Measurements from ENCODE around the gene CAMSAP3.

Gene CAMSAP3

GRCh38 chr19:7633698-7634097 lies 38.0 kb downstream of the CAMSAP3 start, which contains the start of gene PCP2:
Gene PCP2 (minus strand): TSS chr19:7633719. CDS start chr19:7633457, 262 bp downstream.
- Histone ChIP-seq H3K4me2 (ENCODE audit: insufficient read depth, low read length, poor library complexity, severe bottlenecking) (no peak within 1 kb of the TSS), H3K23ac (ENCODE audit: low read depth, low read length, poor library complexity) (no peak within 1 kb of the TSS), H3K9ac (ENCODE audit: low read depth, low read length, poor library complexity) (peak within 1 kb of the TSS; percentile 21), H2BK12ac (ENCODE audit: low read length) (no peak within 1 kb of the TSS), H3K4me3 (ENCODE audit: low read length in 2 of 2) (no peak within 1 kb of the TSS), H3K36me3 (replicated peaks in 1 of 2; ENCODE audit: control insufficient read depth in 2 of 2, insufficient read depth in 2 of 2, low read length in 2 of 2) (peaks cover 1 to 3% of the 10 kb centered on the region in 2 donors), H3K14ac (ENCODE audit: low read length) (peak within 1 kb of the TSS; percentile 71), H4K8ac (ENCODE audit: low read depth, low read length) (no peak within 1 kb of the TSS), H3K79me1 (ENCODE audit: low read depth, low read length) (peaks cover 18% of the 10 kb centered on the region), H3K4ac (ENCODE audit: low read length) (no peak within 1 kb of the TSS), H2AK5ac (ENCODE audit: low read depth, low read length) (no peak within 1 kb of the TSS), H3K18ac (ENCODE audit: low read length) (no peak within 1 kb of the TSS), H2BK15ac (ENCODE audit: low read length) (no peak within 1 kb of the TSS), H3K27me3 (ENCODE audit: control insufficient read depth in 3 of 3, insufficient read depth in 3 of 3, low read depth in 1 of 3, low read length in 3 of 3) (peaks cover 0 to 24% (median 8%) of the 10 kb centered on the region in 3 experiments), H3K9me3 (replicated peaks in 1 of 2; ENCODE audit: control insufficient read depth in 2 of 2, insufficient read depth in 1 of 2, low read depth in 1 of 2, low read length in 2 of 2) (no peaks in the 10 kb centered on the region), H3K27ac (replicated peaks; ENCODE audit: low read length) (no peak within 1 kb of the TSS), H4K91ac (ENCODE audit: low read depth, low read length, poor library complexity) (no peak within 1 kb of the TSS), H3K4me1 (ENCODE audit: control insufficient read depth in 2 of 2, insufficient read depth in 1 of 2, low read depth in 1 of 2, low read length in 2 of 2) (peaks cover under 1 to 12% of the 10 kb centered on the region in 2 donors), H2BK5ac (ENCODE audit: low read length) (peak within 1 kb of the TSS; percentile 13), H2AFZ (ENCODE audit: low read length) (no peak within 1 kb of the TSS), H2BK120ac (ENCODE audit: low read depth, low read length) (no peak within 1 kb of the TSS)
- DNase-seq (ENCODE audit: low spot score), result no peak
- WGBS, 2 donors (ENCODE audit: extremely low coverage in 2 of 2, insufficient read length in 2 of 2, insufficient replicate concordance in 1 of 2), result no CpG with 5 or more reads among the region's 2 CpGs

GRCh38 chr19:7635670-7636069 lies 40.0 kb downstream of the CAMSAP3 start:
- H3K36me3 ChIP-seq (replicated peaks in 1 of 2; ENCODE audit: control insufficient read depth in 2 of 2, insufficient read depth in 2 of 2, low read length in 2 of 2), result peaks cover 3 to 5% of the 10 kb centered on the region in 2 donors
- no CpG with 5 or more reads among the region's 6 CpGs for WGBS, 2 donors (ENCODE audit: extremely low coverage in 2 of 2, insufficient read length in 2 of 2, insufficient replicate concordance in 1 of 2)
- peaks cover 9% of the 10 kb centered on the region for H3K79me1 ChIP-seq (ENCODE audit: low read depth, low read length)
- H3K9me3 ChIP-seq (replicated peaks in 1 of 2; ENCODE audit: control insufficient read depth in 2 of 2, insufficient read depth in 1 of 2, low read depth in 1 of 2, low read length in 2 of 2), result peaks cover 0 to 8% of the 10 kb centered on the region in 2 donors
- H3K4me2 ChIP-seq (ENCODE audit: insufficient read depth, low read length, poor library complexity, severe bottlenecking), result no peak overlapping the region
- H2AK5ac ChIP-seq (ENCODE audit: low read depth, low read length), result no peak overlapping the region
- no peak overlapping the region for H3K23ac ChIP-seq (ENCODE audit: low read depth, low read length, poor library complexity)
- H2BK120ac ChIP-seq (ENCODE audit: low read depth, low read length), result no peak overlapping the region
- H2AFZ ChIP-seq (ENCODE audit: low read length), result no peak overlapping the region
- no peak overlapping the region for H3K14ac ChIP-seq (ENCODE audit: low read length)
- no peak overlapping the region for H3K9ac ChIP-seq (ENCODE audit: low read depth, low read length, poor library complexity)
- H3K18ac ChIP-seq (ENCODE audit: low read length), result no peak overlapping the region
- DNase-seq (ENCODE audit: low spot score), result no peak
- H3K4me1 ChIP-seq (ENCODE audit: control insufficient read depth in 2 of 2, insufficient read depth in 1 of 2, low read depth in 1 of 2, low read length in 2 of 2), result peaks cover 0 to 9% of the 10 kb centered on the region in 2 donors
- no peak overlapping the region for H3K4ac ChIP-seq (ENCODE audit: low read length)
- no peak overlapping the region for H2BK15ac ChIP-seq (ENCODE audit: low read length)
- no peak overlapping the region for H4K8ac ChIP-seq (ENCODE audit: low read depth, low read length)
- H3K27me3 ChIP-seq (ENCODE audit: control insufficient read depth in 3 of 3, insufficient read depth in 3 of 3, low read depth in 1 of 3, low read length in 3 of 3), result peaks cover 0 to 24% (median 11%) of the 10 kb centered on the region in 3 experiments
- H3K27ac ChIP-seq (replicated peaks; ENCODE audit: low read length), result no peak overlapping the region
- H2BK12ac ChIP-seq (ENCODE audit: low read length), result no peak overlapping the region
- H2BK5ac ChIP-seq (ENCODE audit: low read length), result no peak overlapping the region
- no peak overlapping the region for H3K4me3 ChIP-seq (ENCODE audit: low read length in 2 of 2)
- H4K91ac ChIP-seq (ENCODE audit: low read depth, low read length, poor library complexity), result no peak overlapping the region

- no peak overlapping the region for H3K18ac ChIP-seq (ENCODE audit: low read length)
- H2BK5ac ChIP-seq (ENCODE audit: low read length), result no peak overlapping the region
- no peak overlapping the region for H4K91ac ChIP-seq (ENCODE audit: low read depth, low read length, poor library complexity)
- no CpG with 5 or more reads among the region's 16 CpGs for WGBS, 2 donors (ENCODE audit: extremely low coverage in 2 of 2, insufficient read length in 2 of 2, insufficient replicate concordance in 1 of 2)
- H3K4me1 ChIP-seq (ENCODE audit: control insufficient read depth in 2 of 2, insufficient read depth in 1 of 2, low read depth in 1 of 2, low read length in 2 of 2), result peaks cover 0 to 7% of the 10 kb centered on the region in 2 donors
- no peak overlapping the region for H2AFZ ChIP-seq (ENCODE audit: low read length)
- peaks cover 0 to 8% of the 10 kb centered on the region in 2 donors for H3K9me3 ChIP-seq (replicated peaks in 1 of 2; ENCODE audit: control insufficient read depth in 2 of 2, insufficient read depth in 1 of 2, low read depth in 1 of 2, low read length in 2 of 2)
- H2BK15ac ChIP-seq (ENCODE audit: low read length), result no peak overlapping the region
- peak overlapping the region; percentile 82 for H3K9ac ChIP-seq (ENCODE audit: low read depth, low read length, poor library complexity)
- no peak overlapping the region for H3K4ac ChIP-seq (ENCODE audit: low read length)
- H3K79me1 ChIP-seq (ENCODE audit: low read depth, low read length), result peaks cover 9% of the 10 kb centered on the region
- no peak overlapping the region for H3K27ac ChIP-seq (replicated peaks; ENCODE audit: low read length)
- no peak for DNase-seq (ENCODE audit: low spot score)
- H3K14ac ChIP-seq (ENCODE audit: low read length), result no peak overlapping the region
- H3K4me2 ChIP-seq (ENCODE audit: insufficient read depth, low read length, poor library complexity, severe bottlenecking), result no peak overlapping the region
- H3K4me3 ChIP-seq (ENCODE audit: low read length in 2 of 2), result no peak overlapping the region
- H2AK5ac ChIP-seq (ENCODE audit: low read depth, low read length), result peak overlapping the region; percentile 96
- H3K36me3 ChIP-seq (replicated peaks in 1 of 2; ENCODE audit: control insufficient read depth in 2 of 2, insufficient read depth in 2 of 2, low read length in 2 of 2), result peaks cover 3 to 5% of the 10 kb centered on the region in 2 donors
- H2BK12ac ChIP-seq (ENCODE audit: low read length), result no peak overlapping the region
- peak overlapping the region; percentile 85 for H3K23ac ChIP-seq (ENCODE audit: low read depth, low read length, poor library complexity)
- peak overlapping the region; percentile 86 for H4K8ac ChIP-seq (ENCODE audit: low read depth, low read length)
- no peak overlapping the region for H2BK120ac ChIP-seq (ENCODE audit: low read depth, low read length)
- peaks cover 0 to 24% (median 11%) of the 10 kb centered on the region in 3 experiments for H3K27me3 ChIP-seq (ENCODE audit: control insufficient read depth in 3 of 3, insufficient read depth in 3 of 3, low read depth in 1 of 3, low read length in 3 of 3)
Measured at GRCh38 chr19:7636317-7636690, 40.6 kb downstream of the CAMSAP3 start.

GRCh38 chr19:7636691-7637373 lies 41.2 kb downstream of the CAMSAP3 start, which contains the start of gene STXBP2:
Gene STXBP2 (plus strand): TSS chr19:7637110. CDS start chr19:7637150, 40 bp downstream.
- Histone ChIP-seq H2BK15ac (ENCODE audit: low read length) (peak within 1 kb of the TSS; percentile 17), H3K4ac (ENCODE audit: low read length) (peak within 1 kb of the TSS; percentile 37), H2AK5ac (ENCODE audit: low read depth, low read length) (peak within 1 kb of the TSS; percentile 96), H3K27ac (replicated peaks; ENCODE audit: low read length) (no peak within 1 kb of the TSS), H3K18ac (ENCODE audit: low read length) (peak within 1 kb of the TSS; percentile 97), H3K4me1 (ENCODE audit: control insufficient read depth in 2 of 2, insufficient read depth in 1 of 2, low read depth in 1 of 2, low read length in 2 of 2) (peaks cover 0 to 7% of the 10 kb centered on the region in 2 donors), H3K27me3 (ENCODE audit: control insufficient read depth in 3 of 3, insufficient read depth in 3 of 3, low read depth in 1 of 3, low read length in 3 of 3) (peaks cover 0 to 24% (median 11%) of the 10 kb centered on the region in 3 experiments), H4K91ac (ENCODE audit: low read depth, low read length, poor library complexity) (no peak within 1 kb of the TSS), H3K4me2 (ENCODE audit: insufficient read depth, low read length, poor library complexity, severe bottlenecking) (peak within 1 kb of the TSS; percentile 73), H2BK120ac (ENCODE audit: low read depth, low read length) (no peak within 1 kb of the TSS), H3K36me3 (replicated peaks in 1 of 2; ENCODE audit: control insufficient read depth in 2 of 2, insufficient read depth in 2 of 2, low read length in 2 of 2) (peaks cover 3 to 5% of the 10 kb centered on the region in 2 donors), H2AFZ (ENCODE audit: low read length) (no peak within 1 kb of the TSS), H2BK5ac (ENCODE audit: low read length) (no peak within 1 kb of the TSS), H3K14ac (ENCODE audit: low read length) (peak within 1 kb of the TSS; percentile 63), H3K79me1 (ENCODE audit: low read depth, low read length) (peaks cover 9% of the 10 kb centered on the region), H3K9ac (ENCODE audit: low read depth, low read length, poor library complexity) (peak within 1 kb of the TSS; percentile 86), H3K9me3 (replicated peaks in 1 of 2; ENCODE audit: control insufficient read depth in 2 of 2, insufficient read depth in 1 of 2, low read depth in 1 of 2, low read length in 2 of 2) (peaks cover 0 to 8% of the 10 kb centered on the region in 2 donors), H3K4me3 (ENCODE audit: low read length in 2 of 2) (peak within 1 kb of the TSS in 1 of 2 donors; percentile 68), H4K8ac (ENCODE audit: low read depth, low read length) (peak within 1 kb of the TSS; percentile 86), H2BK12ac (ENCODE audit: low read length) (peak within 1 kb of the TSS; percentile 99), H3K23ac (ENCODE audit: low read depth, low read length, poor library complexity) (peak within 1 kb of the TSS; percentile 85)
- whole genome bisulfite sequencing, 2 donors (ENCODE audit: extremely low coverage in 2 of 2, insufficient read length in 2 of 2, insufficient replicate concordance in 1 of 2), result no CpG with 5 or more reads among the region's 61 CpGs
- peak; percentile 46 for DNase-seq (ENCODE audit: low spot score)
